OCI-LY3 (cell line): ENCODE results near the gene CEP131.

ENCODE experiments used
- H2AFZ ChIP-seq: fragments of 200-600, 300-600 bp; shearing (Covaris generic); 2 replicates; pipeline ENCODE4 v1.6.0; 2014; ENCODE audit warnings: antibody characterized with exemption, low read depth, low read length
- H3K27ac ChIP-seq: fragments of 200-600, 300-600 bp; sonication (generic); 2 replicates; pipeline ENCODE4 v1.5.1; 2014; ENCODE audit warnings: mild to moderate bottlenecking, low read length, moderate library complexity, mixed read lengths
- H3K27me3 ChIP-seq: fragments of 200-600, 300-600 bp; sonication (generic); 2 replicates; pipeline ENCODE4 v1.6.1; 2014; ENCODE audit warnings: low read depth, low read length, mixed read lengths
- H3K36me3 ChIP-seq: fragments of 200-600, 300-600 bp; sonication (generic); replicated peaks from 2 replicates; pipeline ENCODE3; 2014; ENCODE audit warnings: low read depth, low read length, mixed read lengths
- H3K4me1 ChIP-seq: fragments of 300-600, 200-600 bp; sonication (generic); 2 replicates; pipeline ENCODE4 v1.6.1; 2014; ENCODE audit warnings: low read length, mixed read lengths
- H3K4me2 ChIP-seq: fragments of 200-600, 300-600 bp; sonication (generic); 2 replicates; pipeline ENCODE4 v1.6.1; 2014; ENCODE audit warnings: low read length, mixed read lengths
- H3K4me3 ChIP-seq: fragments of 300-600, 200-600 bp; sonication (generic); 2 replicates; pipeline ENCODE4 v1.5.1; 2014; ENCODE audit warnings: antibody characterized with exemption, mild to moderate bottlenecking, low read length, moderate library complexity
- H3K79me2 ChIP-seq: fragments of 300-600, 200-600 bp; shearing (Covaris generic); 2 replicates; pipeline ENCODE4 v1.6.1; 2014; ENCODE audit warnings: mild to moderate bottlenecking, low read length, mixed read lengths
- H3K9ac ChIP-seq: fragments of 300-600, 200-600 bp; shearing (Covaris generic); 2 replicates; pipeline ENCODE4 v1.6.0; 2014; ENCODE audit warnings: mild to moderate bottlenecking, low read length, moderate library complexity
- H3K9me3 ChIP-seq: fragments of 200-600, 300-600 bp; shearing (Covaris generic); 2 replicates; pipeline ENCODE4 v1.6.1; 2014; ENCODE audit warnings: low read length, mixed read lengths; ENCODE audit not compliant: insufficient read depth
- H4K20me1 ChIP-seq: fragments of 200-600, 300-600 bp; sonication (generic); 2 replicates; pipeline ENCODE4 v1.6.1; 2016; ENCODE audit warnings: low read length, mixed read lengths; ENCODE audit not compliant: insufficient read depth
- EZH2phosphoT487 ChIP-seq: fragments of 200-600 bp; shearing (Covaris generic); IDR thresholded peaks from 2 replicates; pipeline ENCODE4 v1.6.1; 2018; ENCODE audit warnings: antibody characterized with exemption, mixed run types, low read depth
- TF ChIP-seq, protein P1 (sequence below): fragments of 200-600, 300-600 bp; sonication (generic); IDR thresholded peaks from 2 replicates; pipeline ENCODE4 v1.5.1; 2014; ENCODE audit warnings: antibody characterized with exemption, low read length, low read depth

The CEP131 gene

DNA sequence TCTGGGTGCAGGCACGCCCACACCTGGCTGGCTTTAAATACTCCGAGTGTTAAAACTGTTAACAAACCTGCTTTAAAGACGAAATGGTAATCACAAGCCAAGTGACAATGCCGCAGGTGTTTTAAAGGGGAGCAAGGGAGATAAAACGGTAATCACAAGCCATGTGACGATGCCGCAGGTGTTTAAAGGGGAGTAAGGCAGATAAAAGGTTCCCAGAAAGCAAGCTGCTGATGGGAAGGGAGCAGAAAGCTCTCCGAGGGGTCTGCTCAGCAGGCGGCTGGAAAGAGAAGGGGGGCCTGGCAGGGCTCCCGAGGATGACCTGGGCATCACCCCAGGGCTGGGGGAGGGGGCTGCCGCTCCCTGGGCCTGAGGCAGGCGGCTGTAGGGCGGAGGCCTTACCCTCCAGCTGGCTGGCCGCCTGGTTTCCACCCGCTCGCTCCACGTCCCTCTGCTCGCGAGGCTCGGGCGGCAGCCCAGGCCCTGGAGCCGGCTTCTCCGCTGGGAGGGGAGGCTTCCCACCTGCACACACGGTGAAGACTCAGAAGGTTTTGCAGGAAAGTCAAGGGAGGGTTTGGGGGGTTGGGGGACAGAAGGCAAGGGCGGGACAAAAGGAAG is 28.4 kb upstream of the CEP131 start:
- Histone ChIP-seq H3K27ac (peak overlapping the region; percentile 14; the same call in 1 of the 2 replicates), H3K9ac (no peak overlapping the region), H3K4me3 (no peak overlapping the region; the same call in 1 of the 2 replicates), H3K79me2 (no peaks in the 10 kb centered on the region), H3K4me2 (peak overlapping the region; percentile 36; the same call in 1 of the 2 replicates), H3K27me3 (no peaks in the 10 kb centered on the region), H3K36me3 (peaks cover 23% of the 10 kb centered on the region), H2AFZ (no peak overlapping the region), H4K20me1 (peaks cover 27% of the 10 kb centered on the region), H3K4me1 (peaks cover 12% of the 10 kb centered on the region), H3K9me3 (no peaks in the 10 kb centered on the region)
- TF ChIP-seq, protein P1, sequence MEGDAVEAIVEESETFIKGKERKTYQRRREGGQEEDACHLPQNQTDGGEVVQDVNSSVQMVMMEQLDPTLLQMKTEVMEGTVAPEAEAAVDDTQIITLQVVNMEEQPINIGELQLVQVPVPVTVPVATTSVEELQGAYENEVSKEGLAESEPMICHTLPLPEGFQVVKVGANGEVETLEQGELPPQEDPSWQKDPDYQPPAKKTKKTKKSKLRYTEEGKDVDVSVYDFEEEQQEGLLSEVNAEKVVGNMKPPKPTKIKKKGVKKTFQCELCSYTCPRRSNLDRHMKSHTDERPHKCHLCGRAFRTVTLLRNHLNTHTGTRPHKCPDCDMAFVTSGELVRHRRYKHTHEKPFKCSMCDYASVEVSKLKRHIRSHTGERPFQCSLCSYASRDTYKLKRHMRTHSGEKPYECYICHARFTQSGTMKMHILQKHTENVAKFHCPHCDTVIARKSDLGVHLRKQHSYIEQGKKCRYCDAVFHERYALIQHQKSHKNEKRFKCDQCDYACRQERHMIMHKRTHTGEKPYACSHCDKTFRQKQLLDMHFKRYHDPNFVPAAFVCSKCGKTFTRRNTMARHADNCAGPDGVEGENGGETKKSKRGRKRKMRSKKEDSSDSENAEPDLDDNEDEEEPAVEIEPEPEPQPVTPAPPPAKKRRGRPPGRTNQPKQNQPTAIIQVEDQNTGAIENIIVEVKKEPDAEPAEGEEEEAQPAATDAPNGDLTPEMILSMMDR, result no peak
- no peak for TF ChIP-seq EZH2phosphoT487

DNA sequence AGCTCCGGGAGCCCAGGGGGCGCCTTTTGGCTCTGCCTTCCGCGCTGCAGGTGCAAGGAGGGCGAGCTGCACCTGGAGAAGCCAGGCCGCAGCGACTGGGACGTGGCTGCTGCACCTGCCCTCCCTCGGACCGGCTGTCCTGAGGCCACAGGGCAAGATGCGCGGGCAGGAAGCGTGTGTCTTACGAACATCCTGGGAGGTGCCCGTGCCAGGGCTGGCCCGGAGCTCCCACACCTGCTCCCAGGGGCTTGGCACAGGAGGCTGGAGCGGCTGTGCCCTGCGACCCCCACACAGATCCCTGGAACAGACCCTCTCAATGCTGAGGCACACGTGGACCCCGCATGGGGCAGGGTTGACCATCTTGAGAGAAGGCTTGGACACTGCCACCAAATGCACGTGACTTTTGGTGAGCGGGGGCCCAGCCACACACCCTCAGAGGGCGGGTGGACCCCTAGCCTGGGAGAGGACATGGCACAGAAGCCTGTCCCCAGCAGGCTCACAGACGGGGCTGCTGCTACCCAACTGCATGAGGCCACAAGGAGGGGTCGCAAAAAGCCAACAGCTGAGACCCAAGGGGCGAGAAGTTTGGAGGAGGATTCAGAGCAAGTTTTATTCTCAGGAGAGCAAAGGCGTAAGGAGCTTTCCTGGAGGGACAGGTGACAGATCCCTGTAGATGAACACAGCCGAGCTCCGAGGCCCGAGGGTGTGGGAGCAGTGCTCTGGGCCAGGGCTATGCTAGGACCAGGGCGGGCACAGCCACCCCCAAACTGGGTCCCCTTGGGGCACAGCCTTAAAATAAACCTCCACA is 27.7 kb upstream of the CEP131 start:
- Histone ChIP-seq H3K4me3 (no peak overlapping the region), H3K4me2 (no peak overlapping the region), H3K4me1 (peaks cover 12% of the 10 kb centered on the region), H4K20me1 (peaks cover 27% of the 10 kb centered on the region), H3K27ac (no peak overlapping the region), H3K27me3 (no peaks in the 10 kb centered on the region), H3K9me3 (no peaks in the 10 kb centered on the region), H3K9ac (no peak overlapping the region), H2AFZ (no peak overlapping the region), H3K36me3 (peaks cover 23% of the 10 kb centered on the region), H3K79me2 (no peaks in the 10 kb centered on the region)
- TF ChIP-seq, protein P1, result no peak
- no peak for TF ChIP-seq EZH2phosphoT487

GRCh38 chr17:81249223-81250040 is 26.7 kb upstream of the CEP131 start:
- Histone ChIP-seq H3K27ac (no peak overlapping the region), H4K20me1 (peaks cover 30% of the 10 kb centered on the region), H3K9ac (no peak overlapping the region), H3K79me2 (no peaks in the 10 kb centered on the region), H3K36me3 (peaks cover 26% of the 10 kb centered on the region), H3K27me3 (no peaks in the 10 kb centered on the region), H3K4me1 (peaks cover 21% of the 10 kb centered on the region), H2AFZ (no peak overlapping the region), H3K4me2 (no peak overlapping the region), H3K4me3 (no peak overlapping the region), H3K9me3 (no peaks in the 10 kb centered on the region)
- TF ChIP-seq EZH2phosphoT487, result no peak
- TF ChIP-seq, protein P1, result no peak

- Histone ChIP-seq H3K9me3 (no peaks in the 10 kb centered on the region), H3K4me3 (no peak overlapping the region), H3K27me3 (no peaks in the 10 kb centered on the region), H3K4me1 (peaks cover 21% of the 10 kb centered on the region), H3K27ac (no peak overlapping the region), H3K9ac (no peak overlapping the region), H3K36me3 (peaks cover 28% of the 10 kb centered on the region), H3K79me2 (no peaks in the 10 kb centered on the region), H2AFZ (no peak overlapping the region), H3K4me2 (no peak overlapping the region), H4K20me1 (peaks cover 25% of the 10 kb centered on the region)
- TF ChIP-seq EZH2phosphoT487, result no peak
- TF ChIP-seq, protein P1, result no peak
Measured at GRCh38 chr17:81248649-81249048, 25.9 kb upstream of the CEP131 start.
